GM21528 (cell line): Measurements from ENCODE around the gene IDUA.
"Not testable (repeated sequence)": the region's sequence is repeated elsewhere in the genome, so short reads cannot be mapped to it uniquely, and the experiment has no call there.

ENCODE experiments used
- ATAC-seq: cut with Tn5 transposase; IDR thresholded peaks from one replicate; pipeline ENCODE4 v1.9.1; 2021; ENCODE audit warnings: mild to moderate bottlenecking, moderate library complexity; ENCODE audit not compliant: unreplicated experiment, low FRiP score

Gene IDUA

GRCh38 chr4:966266-967112, 20.4 kb upstream of the IDUA start:
- no peak for ATAC-seq

- ATAC-seq = no peak
Observed at GRCh38 chr4:967113-968104, 19.4 kb upstream of the IDUA start.

- no peak for ATAC-seq
Observed at GRCh38 chr4:968221-968620, 18.6 kb upstream of the IDUA start.

- ATAC-seq = no peak
Observed at GRCh38 chr4:968621-969394, 18.0 kb upstream of the IDUA start.

- ATAC-seq = no peak
Observed at GRCh38 chr4:970046-970745, 16.6 kb upstream of the IDUA start.

- no peak for ATAC-seq
Observed at GRCh38 chr4:970854-971520, 15.9 kb upstream of the IDUA start.

GRCh38 chr4:971666-972500, 15.0 kb upstream of the IDUA start:
- no peak for ATAC-seq

- ATAC-seq = peak; percentile 53
Observed at GRCh38 chr4:972651-973424, 14.0 kb upstream of the IDUA start.

GRCh38 chr4:973431-974397, 13.1 kb upstream of the IDUA start, which contains the start of gene DGKQ:
DGKQ (minus strand) TSS chr4:973569; CDS start chr4:973482, 87 bp downstream.
- peak; percentile 62 for ATAC-seq

GRCh38 chr4:974668-975067, 12.2 kb upstream of the IDUA start:
- ATAC-seq = no peak

GRCh38 chr4:976016-976415, 10.8 kb upstream of the IDUA start:
- not testable (repeated sequence) for ATAC-seq

- ATAC-seq = no peak
Observed at GRCh38 chr4:978957-979701, 7.7 kb upstream of the IDUA start.

GRCh38 chr4:982291-982690, 4.6 kb upstream of the IDUA start:
- no peak for ATAC-seq

- ATAC-seq = no peak
Observed at GRCh38 chr4:982814-983213, 4.0 kb upstream of the IDUA start.

GRCh38 chr4:984336-985054, 2.3 kb upstream of the IDUA start:
- ATAC-seq = no peak
